HG03432 (cell line): ENCODE results near the gene ADARB1.

Source experiments
- ATAC-seq: cut with Tn5 transposase; IDR thresholded peaks from one replicate; pipeline ENCODE4 v1.9.1; 2021; ENCODE audit warnings: mild to moderate bottlenecking, moderate library complexity; ENCODE audit not compliant: unreplicated experiment

The ADARB1 gene

GRCh38 chr21:45220714-45221490, 146.5 kb downstream of the ADARB1 start:
- ATAC-seq, result no peak

- no peak for ATAC-seq
Measured at GRCh38 chr21:45222001-45222400, 147.6 kb downstream of the ADARB1 start.

- ATAC-seq, result no peak
Measured at GRCh38 chr21:45223236-45224185, 149.1 kb downstream of the ADARB1 start.

- no peak for ATAC-seq
Measured at GRCh38 chr21:45224189-45224938, 150.0 kb downstream of the ADARB1 start.

GRCh38 chr21:45225041-45225740, 150.8 kb downstream of the ADARB1 start:
- no peak for ATAC-seq

- no peak for ATAC-seq
Measured at GRCh38 chr21:45225741-45226327, 151.5 kb downstream of the ADARB1 start.

- no peak for ATAC-seq
Measured at GRCh38 chr21:45226540-45227326, 152.4 kb downstream of the ADARB1 start.

- ATAC-seq, result no peak
Measured at GRCh38 chr21:45227735-45228134, 153.4 kb downstream of the ADARB1 start.

GRCh38 chr21:45228171-45228641, 153.8 kb downstream of the ADARB1 start:
- ATAC-seq, result no peak

GRCh38 chr21:45228656-45229240, 154.4 kb downstream of the ADARB1 start:
- ATAC-seq, result no peak

GRCh38 chr21:45231705-45232104, 157.3 kb downstream of the ADARB1 start:
- ATAC-seq, result no peak

- no peak for ATAC-seq
Measured at GRCh38 chr21:45234127-45234526, 159.7 kb downstream of the ADARB1 start.

GRCh38 chr21:45234965-45235364, 160.6 kb downstream of the ADARB1 start:
- no peak for ATAC-seq

GRCh38 chr21:45235488-45235887, 161.1 kb downstream of the ADARB1 start:
- ATAC-seq, result no peak

GRCh38 chr21:45236481-45236880, 162.1 kb downstream of the ADARB1 start:
- no peak for ATAC-seq

- ATAC-seq, result no peak
Measured at GRCh38 chr21:45237401-45237800, 163.0 kb downstream of the ADARB1 start.

- ATAC-seq, result no peak
Measured at GRCh38 chr21:45241357-45241756, 167.0 kb downstream of the ADARB1 start.

GRCh38 chr21:45243603-45244002, 169.2 kb downstream of the ADARB1 start:
- ATAC-seq, result no peak

GRCh38 chr21:45244799-45245340, 170.5 kb downstream of the ADARB1 start:
- no peak for ATAC-seq
